ENCODE results near the gene ENTPD7.
A peak's percentile ranks its signal among the peaks of the same experiment; 100 is the strongest.

ENTPD7 gene

GRCh38 chr10:99629625-99629978 is 29.7 kb upstream of the ENTPD7 start:
- Mint-ChIP-seq H3K27ac (no peak overlapping the region), H3K4me3 (no peak overlapping the region), H3K36me3 (peaks cover 1% of the 10 kb centered on the region), H3K4me1 (no peaks in the 10 kb centered on the region), H3K9me3 (no peaks in the 10 kb centered on the region), H3K27me3 (peaks cover 16% of the 10 kb centered on the region)

- H3K27ac Mint-ChIP-seq = no peak overlapping the region
- no peaks in the 10 kb centered on the region for H3K9me3 Mint-ChIP-seq
- H3K36me3 Mint-ChIP-seq = peaks cover 1% of the 10 kb centered on the region
- no peak overlapping the region for H3K4me3 Mint-ChIP-seq
- no peaks in the 10 kb centered on the region for H3K4me1 Mint-ChIP-seq
- peaks cover 20% of the 10 kb centered on the region for H3K27me3 Mint-ChIP-seq
These were observed 28.9 kb upstream of the ENTPD7 start for GRCh38 chr10:99630433-99630832.

GRCh38 chr10:99630991-99631390 is 28.3 kb upstream of the ENTPD7 start:
- peaks cover 1% of the 10 kb centered on the region for H3K36me3 Mint-ChIP-seq
- H3K9me3 Mint-ChIP-seq = no peaks in the 10 kb centered on the region
- no peaks in the 10 kb centered on the region for H3K4me1 Mint-ChIP-seq
- peaks cover 20% of the 10 kb centered on the region for H3K27me3 Mint-ChIP-seq
- no peak overlapping the region for H3K4me3 Mint-ChIP-seq
- H3K27ac Mint-ChIP-seq = no peak overlapping the region

GRCh38 chr10:99631496-99631895 is 27.8 kb upstream of the ENTPD7 start:
- no peaks in the 10 kb centered on the region for H3K4me1 Mint-ChIP-seq
- no peak overlapping the region for H3K4me3 Mint-ChIP-seq
- H3K9me3 Mint-ChIP-seq = no peaks in the 10 kb centered on the region
- H3K27me3 Mint-ChIP-seq = peaks cover 20% of the 10 kb centered on the region
- no peak overlapping the region for H3K27ac Mint-ChIP-seq
- H3K36me3 Mint-ChIP-seq = peaks cover 1% of the 10 kb centered on the region

- peaks cover 1% of the 10 kb centered on the region for H3K36me3 Mint-ChIP-seq
- H3K27me3 Mint-ChIP-seq = peaks cover 22% of the 10 kb centered on the region
- no peak overlapping the region for H3K4me3 Mint-ChIP-seq
- H3K9me3 Mint-ChIP-seq = no peaks in the 10 kb centered on the region
- no peaks in the 10 kb centered on the region for H3K4me1 Mint-ChIP-seq
- no peak overlapping the region for H3K27ac Mint-ChIP-seq
These were observed 25.5 kb upstream of the ENTPD7 start for GRCh38 chr10:99633832-99634231.

GRCh38 chr10:99647601-99648151 is 11.6 kb upstream of the ENTPD7 start:
- Mint-ChIP-seq H3K27ac (no peak overlapping the region), H3K27me3 (peaks cover 22% of the 10 kb centered on the region), H3K36me3 (peaks cover 3% of the 10 kb centered on the region), H3K9me3 (no peaks in the 10 kb centered on the region), H3K4me1 (no peaks in the 10 kb centered on the region), H3K4me3 (no peak overlapping the region)

- H3K4me1 Mint-ChIP-seq = no peaks in the 10 kb centered on the region
- peaks cover 23% of the 10 kb centered on the region for H3K27me3 Mint-ChIP-seq
- H3K27ac Mint-ChIP-seq = no peak overlapping the region
- H3K4me3 Mint-ChIP-seq = no peak overlapping the region
- H3K36me3 Mint-ChIP-seq = peaks cover 3% of the 10 kb centered on the region
- no peaks in the 10 kb centered on the region for H3K9me3 Mint-ChIP-seq
These were observed 10.6 kb upstream of the ENTPD7 start for GRCh38 chr10:99648717-99649116.

GRCh38 chr10:99652800-99653390 is 6.4 kb upstream of the ENTPD7 start:
- Mint-ChIP-seq H3K27ac (no peak overlapping the region), H3K4me3 (no peak overlapping the region), H3K27me3 (peaks cover 22% of the 10 kb centered on the region), H3K4me1 (no peaks in the 10 kb centered on the region), H3K36me3 (peaks cover 3% of the 10 kb centered on the region), H3K9me3 (no peaks in the 10 kb centered on the region)

- Mint-ChIP-seq H3K4me3 (no peak overlapping the region), H3K9me3 (no peaks in the 10 kb centered on the region), H3K4me1 (peaks cover 10% of the 10 kb centered on the region), H3K27me3 (peaks cover 15% of the 10 kb centered on the region), H3K27ac (no peak overlapping the region), H3K36me3 (no peaks in the 10 kb centered on the region)
These were observed 4.7 kb upstream of the ENTPD7 start for GRCh38 chr10:99654390-99655175.

GRCh38 chr10:99656199-99657064 is 2.9 kb upstream of the ENTPD7 start:
- H3K9me3 Mint-ChIP-seq = no peaks in the 10 kb centered on the region

GRCh38 chr10:99658622-99659030 is 683 bp upstream of the ENTPD7 start:
- Mint-ChIP-seq H3K9me3 (no peaks in the 10 kb centered on the region), H3K4me3 (peak overlapping the region; percentile 93), H3K4me1 (peaks cover 29% of the 10 kb centered on the region), H3K27me3 (peaks cover 5% of the 10 kb centered on the region), H3K27ac (peak overlapping the region; percentile 74), H3K36me3 (peaks cover under 1% of the 10 kb centered on the region)

More at GRCh38 chr10:99656199-99657064, 2.9 kb upstream of the ENTPD7 start:
- H3K27ac Mint-ChIP-seq = no peak overlapping the region
- peaks cover 9% of the 10 kb centered on the region for H3K27me3 Mint-ChIP-seq
- peaks cover 22% of the 10 kb centered on the region for H3K4me1 Mint-ChIP-seq
- H3K36me3 Mint-ChIP-seq = no peaks in the 10 kb centered on the region
- no peak overlapping the region for H3K4me3 Mint-ChIP-seq

GRCh38 chr10:99659868-99660366 is 608 bp downstream of the ENTPD7 start:
- no peaks in the 10 kb centered on the region for H3K9me3 Mint-ChIP-seq
- peaks cover 29% of the 10 kb centered on the region for H3K4me1 Mint-ChIP-seq
- peaks cover 1% of the 10 kb centered on the region for H3K36me3 Mint-ChIP-seq
- no peak overlapping the region for H3K27ac Mint-ChIP-seq
- peaks cover 2% of the 10 kb centered on the region for H3K27me3 Mint-ChIP-seq
- peak overlapping the region; percentile 93 for H3K4me3 Mint-ChIP-seq

- H3K4me1 Mint-ChIP-seq = peaks cover 29% of the 10 kb centered on the region
- peaks cover 2% of the 10 kb centered on the region for H3K27me3 Mint-ChIP-seq
- H3K4me3 Mint-ChIP-seq = peak overlapping the region; percentile 38
- H3K36me3 Mint-ChIP-seq = peaks cover 1% of the 10 kb centered on the region
- no peak overlapping the region for H3K27ac Mint-ChIP-seq
- H3K9me3 Mint-ChIP-seq = no peaks in the 10 kb centered on the region
These were observed 1.5 kb downstream of the ENTPD7 start for GRCh38 chr10:99660662-99661376.

GRCh38 chr10:99661377-99661763 is 2.1 kb downstream of the ENTPD7 start:
- H3K9me3 Mint-ChIP-seq = no peaks in the 10 kb centered on the region
- peaks cover 1% of the 10 kb centered on the region for H3K36me3 Mint-ChIP-seq
- no peak overlapping the region for H3K4me3 Mint-ChIP-seq
- H3K27me3 Mint-ChIP-seq = peaks cover 2% of the 10 kb centered on the region
- H3K27ac Mint-ChIP-seq = no peak overlapping the region
- H3K4me1 Mint-ChIP-seq = peaks cover 29% of the 10 kb centered on the region

- H3K4me3 Mint-ChIP-seq = no peak overlapping the region
- no peak overlapping the region for H3K27ac Mint-ChIP-seq
- H3K4me1 Mint-ChIP-seq = peaks cover 13% of the 10 kb centered on the region
- no peaks in the 10 kb centered on the region for H3K9me3 Mint-ChIP-seq
- no peaks in the 10 kb centered on the region for H3K27me3 Mint-ChIP-seq
- H3K36me3 Mint-ChIP-seq = peaks cover 4% of the 10 kb centered on the region
These were observed 6.0 kb downstream of the ENTPD7 start for GRCh38 chr10:99665304-99665703.
